GM18873 (cell line): ENCODE measurements around the gene TRMT10A.

Experiments used
- ATAC-seq: cut with Tn5 transposase; IDR thresholded peaks from one replicate; pipeline ENCODE4 v1.9.1; 2021; ENCODE audit warnings: mild to moderate bottlenecking, moderate library complexity, moderate number of reproducible peaks; ENCODE audit not compliant: unreplicated experiment, low FRiP score

The TRMT10A gene, protein sequence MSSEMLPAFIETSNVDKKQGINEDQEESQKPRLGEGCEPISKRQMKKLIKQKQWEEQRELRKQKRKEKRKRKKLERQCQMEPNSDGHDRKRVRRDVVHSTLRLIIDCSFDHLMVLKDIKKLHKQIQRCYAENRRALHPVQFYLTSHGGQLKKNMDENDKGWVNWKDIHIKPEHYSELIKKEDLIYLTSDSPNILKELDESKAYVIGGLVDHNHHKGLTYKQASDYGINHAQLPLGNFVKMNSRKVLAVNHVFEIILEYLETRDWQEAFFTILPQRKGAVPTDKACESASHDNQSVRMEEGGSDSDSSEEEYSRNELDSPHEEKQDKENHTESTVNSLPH

DNA sequence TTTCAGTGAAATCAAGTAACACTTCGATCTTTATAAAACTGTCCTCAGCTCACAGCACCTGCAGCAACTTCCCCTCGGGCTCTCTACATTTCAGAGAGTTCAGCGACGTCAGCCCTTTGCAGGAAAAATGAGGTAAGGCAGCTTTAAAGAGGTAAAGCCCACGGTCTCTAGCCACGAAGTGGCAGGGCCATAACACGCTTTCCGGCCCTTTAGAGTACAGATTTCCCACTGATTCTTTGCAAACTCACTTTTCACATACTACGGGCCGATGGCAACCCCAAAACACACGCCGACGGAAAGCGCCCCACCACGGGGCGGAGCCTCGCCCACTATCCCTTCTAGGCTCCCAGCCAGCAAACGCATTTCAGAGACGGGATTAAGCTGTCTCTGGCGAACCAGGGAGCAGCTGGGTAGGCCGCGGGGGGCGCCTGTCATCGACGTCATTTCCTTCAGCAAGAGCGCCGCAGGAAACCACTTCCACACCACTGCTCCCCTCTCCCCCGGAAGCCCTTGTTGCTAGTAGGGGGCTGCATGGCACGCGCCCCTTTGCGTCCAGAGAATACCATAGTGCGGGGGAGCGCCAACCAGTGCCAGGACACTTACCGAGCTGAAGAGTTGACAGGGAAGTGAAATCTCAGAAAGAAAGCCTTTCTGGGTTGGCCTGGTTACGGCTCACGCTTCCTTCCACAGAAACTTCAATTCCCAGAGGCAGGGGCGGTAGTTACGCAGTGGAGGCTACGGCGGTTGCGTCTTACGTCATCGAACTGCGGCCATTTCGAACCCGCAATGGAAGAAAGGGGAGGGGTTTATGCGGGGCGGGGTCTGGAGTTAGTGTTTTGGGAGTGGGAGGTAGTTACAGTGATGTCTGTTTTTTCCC is at the start of gene TRMT10A:
Gene TRMT10A (minus strand): TSS at position 730 of the 877 bp plus-strand sequence. CDS start 4,701 bp downstream, outside the sequence.
- peak; percentile 91 for ATAC-seq

GRCh38 chr4:99612704-99613103 is 48.9 kb upstream of the TRMT10A start:
- no peak for ATAC-seq

DNA sequence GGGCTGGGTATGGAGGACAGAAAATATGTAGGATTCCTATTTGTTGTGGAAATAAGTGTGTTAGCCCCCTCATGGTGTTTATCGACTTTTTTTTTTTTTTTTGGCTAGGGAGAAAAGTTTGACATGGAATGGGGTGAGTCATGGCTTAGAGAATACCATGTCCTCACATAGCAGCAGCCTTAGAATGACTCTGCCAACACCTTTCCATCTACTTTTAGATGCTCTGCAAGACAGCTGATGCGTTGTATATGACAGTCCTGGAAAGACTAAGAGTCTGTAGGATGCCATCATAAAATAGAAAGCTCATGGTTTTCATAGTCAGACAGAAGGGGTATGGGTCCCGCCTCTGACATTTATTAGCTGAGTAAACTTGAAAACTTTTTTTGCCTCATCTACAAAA is 48.4 kb upstream of the TRMT10A start:
- ATAC-seq = no peak

DNA sequence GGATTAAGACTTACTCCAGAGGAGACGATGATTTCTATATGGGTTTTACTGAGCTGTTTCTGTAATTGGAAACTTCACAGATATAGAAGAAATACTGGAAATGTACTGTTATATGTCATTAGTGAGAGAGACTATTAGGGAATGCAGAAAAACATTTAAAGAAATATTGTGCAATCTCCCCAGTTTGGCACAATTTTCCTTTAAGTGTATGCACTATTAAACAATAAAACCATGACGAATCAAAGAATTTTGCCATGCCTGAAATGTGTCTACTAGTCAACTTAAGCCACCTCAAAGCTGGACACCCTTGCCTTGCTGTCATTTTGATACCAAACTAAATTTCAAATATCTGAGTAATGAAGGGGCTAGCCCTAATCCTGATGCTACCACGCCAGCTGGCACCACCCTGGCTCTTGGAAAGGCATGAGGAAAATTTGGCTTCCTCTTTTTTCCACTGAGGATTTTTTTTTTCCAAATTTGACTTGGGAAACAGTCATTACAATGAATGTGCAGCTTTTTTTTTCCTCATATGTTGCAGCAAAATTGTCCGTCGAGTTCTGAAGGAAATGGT is 46.9 kb upstream of the TRMT10A start:
- ATAC-seq = no peak

GRCh38 chr4:99608417-99608816 is 44.6 kb upstream of the TRMT10A start:
- ATAC-seq = no peak

DNA sequence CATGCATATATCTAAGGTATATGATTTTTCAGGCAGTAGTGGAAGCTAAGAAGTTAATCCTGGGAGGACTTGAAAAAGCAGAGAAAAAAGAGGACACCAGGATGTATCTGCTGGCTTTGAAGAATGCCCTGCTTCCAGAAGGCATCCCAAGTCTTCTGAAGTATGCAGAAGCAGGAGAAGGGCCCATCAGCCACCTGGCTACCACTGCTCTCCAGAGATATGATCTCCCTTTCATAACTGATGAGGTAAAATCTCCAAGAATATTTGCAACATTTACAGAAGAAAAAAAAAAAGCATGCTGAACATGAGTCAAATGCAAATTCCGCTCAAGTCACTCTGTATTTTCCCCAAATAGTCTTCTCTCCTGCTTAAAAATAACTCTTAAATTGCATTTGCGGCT is 42.9 kb upstream of the TRMT10A start:
- no peak for ATAC-seq

DNA sequence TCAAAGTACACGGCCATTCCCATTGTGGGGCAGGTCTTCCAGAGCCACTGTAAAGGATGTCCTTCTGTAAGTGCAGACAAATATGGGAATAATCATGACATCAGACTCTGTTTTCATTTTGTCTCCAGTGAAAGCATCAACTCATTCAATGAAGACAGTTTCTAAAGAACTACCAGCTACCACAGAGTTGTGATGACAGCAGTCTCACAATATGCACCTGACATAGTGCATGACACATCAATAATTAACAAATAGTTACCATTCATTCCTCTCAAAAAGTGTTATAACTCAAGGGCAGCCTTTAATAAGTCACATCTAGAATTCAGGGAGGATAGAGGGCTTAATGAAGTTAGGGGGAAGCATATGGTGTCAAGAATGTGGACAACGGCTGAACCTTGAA is 31.0 kb upstream of the TRMT10A start:
- no peak for ATAC-seq

GRCh38 chr4:99593781-99594641 is 30.2 kb upstream of the TRMT10A start:
- ATAC-seq = peak; percentile 84

GRCh38 chr4:99591757-99592156 is 27.9 kb upstream of the TRMT10A start:
- ATAC-seq = no peak

GRCh38 chr4:99587803-99588202 is 24.0 kb upstream of the TRMT10A start:
- no peak for ATAC-seq

- ATAC-seq = no peak
Observed at GRCh38 chr4:99587309-99587708, 23.5 kb upstream of the TRMT10A start.

DNA sequence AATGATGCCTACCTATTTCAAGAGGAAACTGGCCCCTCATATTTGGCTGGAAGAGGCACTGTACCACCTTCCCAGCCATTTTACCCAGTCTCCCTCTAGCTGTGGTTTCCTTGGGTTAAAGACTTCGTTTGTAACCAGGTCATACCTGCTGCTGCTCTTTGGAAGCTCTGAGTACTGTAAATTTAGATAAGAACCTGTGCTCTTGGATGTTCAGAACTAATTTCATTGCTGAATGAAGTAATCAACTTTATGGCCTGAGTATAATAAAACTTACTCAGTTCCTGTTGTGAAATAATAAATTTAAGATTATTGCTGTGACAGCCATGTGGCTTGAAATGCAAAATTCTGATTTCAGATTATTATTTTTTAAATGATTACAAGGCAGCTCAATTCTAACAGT is 23.0 kb upstream of the TRMT10A start:
- ATAC-seq = no peak

GRCh38 chr4:99586322-99586721 is 22.5 kb upstream of the TRMT10A start:
- ATAC-seq = no peak

DNA sequence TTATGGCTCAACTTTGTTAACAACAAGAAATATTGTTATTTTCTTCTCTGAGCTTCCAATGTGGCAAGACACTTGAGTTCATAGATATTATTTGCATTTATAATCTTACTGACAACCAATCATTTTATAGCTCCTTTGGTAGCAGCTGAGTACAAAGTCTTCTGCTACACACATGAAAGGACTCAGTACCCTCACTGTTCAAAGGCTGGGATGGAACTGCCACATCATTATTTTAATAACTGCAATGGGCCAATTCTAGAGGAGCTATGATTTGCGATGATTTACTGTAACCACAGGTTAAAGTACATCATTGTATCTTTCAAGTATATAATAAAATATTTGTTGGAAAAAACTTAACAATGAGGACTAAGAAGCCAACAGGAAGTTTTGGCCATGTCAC is 21.7 kb upstream of the TRMT10A start:
- no peak for ATAC-seq

- ATAC-seq = no peak
Observed at GRCh38 chr4:99578714-99579113, 14.9 kb upstream of the TRMT10A start.

DNA sequence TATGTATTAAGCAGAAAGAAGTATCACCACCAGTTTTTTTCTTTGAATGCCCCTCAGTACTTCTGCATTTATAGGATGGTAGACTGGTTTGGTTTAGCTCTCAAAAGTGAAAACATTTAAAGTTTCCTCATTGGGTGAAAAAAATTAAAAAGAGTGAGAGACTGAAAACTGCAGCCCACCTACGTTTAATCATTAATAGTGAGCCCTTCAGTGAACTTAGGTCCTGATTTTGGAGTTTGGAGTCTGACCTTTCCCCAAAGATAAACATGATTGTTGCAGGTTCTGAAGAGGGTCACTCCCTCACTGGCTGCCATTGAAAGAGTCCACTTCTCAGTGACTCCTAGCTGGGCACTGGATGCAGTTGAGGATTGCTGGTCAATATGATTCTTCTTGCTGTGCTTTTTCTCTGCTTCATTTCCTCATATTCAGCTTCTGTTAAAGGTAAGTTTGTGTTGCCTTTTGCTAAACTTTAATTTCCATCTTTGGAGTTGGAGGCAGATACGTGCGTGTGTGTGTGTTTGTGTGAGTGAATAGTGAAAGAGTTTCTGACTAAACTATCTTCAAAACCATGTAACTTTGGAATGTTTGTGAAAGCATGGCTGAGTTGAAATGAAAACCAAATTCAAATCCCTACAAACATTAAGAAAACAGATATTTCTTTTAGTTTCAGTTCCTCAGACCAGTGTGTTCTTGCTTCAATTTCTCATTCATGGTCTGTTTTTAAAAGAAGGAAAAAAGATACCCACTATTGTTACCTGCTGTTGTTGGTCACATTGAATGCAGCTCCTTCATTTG is 10.9 kb upstream of the TRMT10A start, which contains the start of gene MTTP:
Gene MTTP (plus strand): TSS at position 295 of the 795 bp plus-strand sequence. CDS start 86 bp downstream, at position 381.
- ATAC-seq = peak; percentile 81

DNA sequence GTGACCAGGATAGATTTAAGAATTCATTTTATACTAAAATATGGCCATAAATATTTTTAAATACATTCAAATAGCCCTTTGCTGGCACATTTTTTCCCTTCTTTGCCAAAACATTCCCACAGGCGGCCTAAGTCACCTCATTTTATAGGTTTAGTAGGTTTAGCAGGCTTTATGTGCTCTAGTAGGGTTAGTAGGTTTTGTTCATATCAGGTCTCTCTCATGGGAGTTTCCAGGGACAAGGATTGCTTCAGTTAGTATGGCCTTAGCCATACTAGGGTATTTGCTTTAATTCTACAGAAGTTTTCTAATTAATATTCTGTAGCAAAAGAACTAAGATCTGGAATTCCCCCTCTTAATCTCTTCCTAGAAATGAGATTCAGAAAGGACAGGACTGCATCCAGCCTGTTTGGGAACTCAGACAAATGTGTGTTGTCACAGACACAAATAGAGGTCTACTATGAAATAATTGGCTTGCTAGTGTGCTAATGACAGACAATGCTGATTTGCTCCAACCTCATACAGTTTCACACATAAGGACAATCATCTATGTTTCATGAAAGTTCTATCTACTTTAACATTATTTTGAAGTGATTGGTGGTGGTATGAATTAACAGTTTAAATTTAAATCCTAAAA is 10.0 kb upstream of the TRMT10A start:
- no peak for ATAC-seq

DNA sequence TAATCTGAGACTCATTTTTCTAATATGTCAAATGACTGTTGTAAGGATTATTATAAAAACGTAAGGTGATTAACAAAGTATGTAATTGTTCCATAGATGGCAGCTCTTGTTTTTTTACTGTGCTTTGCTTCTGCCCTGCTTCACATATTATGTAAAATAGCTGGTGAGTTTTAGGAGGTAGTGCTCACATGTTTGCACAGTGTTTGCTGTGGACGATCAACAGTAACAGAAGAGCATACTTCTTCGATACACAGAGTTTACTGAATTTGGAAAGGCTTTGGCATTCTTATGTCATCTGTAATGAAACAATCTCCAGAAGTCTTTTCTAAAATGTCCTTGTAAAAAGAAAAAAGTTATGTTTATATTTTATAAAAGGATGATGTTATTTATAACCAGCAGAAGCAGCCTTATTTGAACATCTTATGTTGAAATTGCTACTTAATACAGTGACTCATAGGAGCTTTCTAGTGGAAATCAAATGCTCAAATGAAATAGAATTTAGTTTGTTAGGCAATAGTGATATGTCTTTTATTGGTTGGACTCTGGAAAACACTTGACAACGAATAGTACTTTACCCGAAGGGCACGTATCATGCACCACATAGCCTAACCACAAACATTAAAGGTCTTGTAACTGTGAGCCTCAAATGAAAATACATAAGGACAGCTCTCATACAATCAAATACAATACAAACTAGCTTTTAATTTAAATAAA is 8.8 kb upstream of the TRMT10A start:
- no peak for ATAC-seq
